Adrenal gland (tissue), 12 donors: ENCODE measurements around the gene BUD23. TPM values are rescaled to one million over a fixed set of nuclear protein-coding genes. Genes with fewer than 3 reads are reported as not detected.
"Not testable (repeated sequence)": the region's sequence is repeated elsewhere in the genome, so short reads cannot be mapped to it uniquely, and the experiment has no call there.

Experiments used
- DNase-seq, 7 donors: peaks; one replicate each; pipeline ENCODE4 v3.0.0-alpha.2; 2019 to 2020
- H3K27ac ChIP-seq, 5 donors: fragments of 200-600 bp; sonication (generic) in 4 of 5; 1 replicate in 3 of 5; 2 replicates in 2 of 5; pipeline versions ENCODE4 v1.5.1 to v1.8.0; 2016 to 2020; ENCODE audit warnings: mild to moderate bottlenecking in 1 of 5
- H3K27me3 ChIP-seq: fragments of 200-600 bp; 2 replicates; pipeline ENCODE4 v1.8.0; 2021
- H3K36me3 ChIP-seq, 2 donors: fragments of 200-600 bp; replicated peaks in 1 of 2; 1 replicate in 1 of 2; 2 replicates in 1 of 2; pipeline versions ENCODE4 v1.5.1 to v1.8.0; 2018 to 2022
- H3K4me1 ChIP-seq, 2 donors: fragments of 200-600 bp; replicated peaks in 1 of 2; 1 replicate in 1 of 2; 2 replicates in 1 of 2; pipeline versions ENCODE4 v1.5.1 to v1.8.0; 2018 to 2021
- H3K4me3 ChIP-seq, 4 donors: fragments of 200-600 bp; sonication (generic) in 3 of 4; one replicate each; pipeline ENCODE4 v1.5.1; 2016 to 2018
- H3K9me3 ChIP-seq, 3 donors: fragments of 200-600 bp; sonication (generic) in 1 of 3; replicated peaks in 1 of 3; 1 replicate in 2 of 3; 2 replicates in 1 of 3; pipeline versions ENCODE4 v1.5.1 to v1.8.0; 2016 to 2021
- CTCF ChIP-seq, 6 experiments: fragments of 450-650 bp in 4 of 6; fragments of 200-600 bp in 2 of 6; sonication (generic) in 1 of 6; IDR thresholded peaks; 1 replicate in 5 of 6; 2 replicates in 1 of 6; pipeline versions ENCODE4 v1.5.1 to v1.8.0; 2016 to 2021; ENCODE audit warnings: antibody characterized with exemption in 6 of 6, mild to moderate bottlenecking in 2 of 6, moderate library complexity in 1 of 6
- POLR2A ChIP-seq, 2 donors: fragments of 450-650 bp; IDR thresholded peaks; one replicate each; pipeline ENCODE4 v1.6.1; 2017; ENCODE audit warnings: antibody characterized with exemption in 2 of 2, mild to moderate bottlenecking in 2 of 2, moderate library complexity in 1 of 2
- WGBS, 4 donors: extraction: QIAGEN DNeasy Blood & Tissue Kit in 2 of 4; methylation state at CpG; one replicate each; pipeline versions ENCODE4 v1.1.5 to v1.1.7; 2013 to 2017; 5-methylcytosine and 5-hydroxymethylcytosine counted together
- intact Hi-C, 2 donors: fragments of 100-400 bp; cut with DNase I; formaldehyde crosslinking; loops; one replicate each; pipeline versions ENCODE4 v1.14.1 to v1.15.0; 2022 to 2023
- polyA plus RNA-seq, 3 donors: library from polyadenylated mRNA; stranded (reverse); fragments of 200-250 nt in 2 of 3; fragments of 350-450 nt in 1 of 3; fragmentation: Illumina TruSeq in 1 of 3; extraction: RNeasy Lipid Tissue Mini Kit (QIAGEN cat#74804) in 1 of 3; gene quantifications; one replicate each; pipeline ENCODE4 v1.2.3, GENCODE V29; 2013 to 2014
- total RNA-seq, 9 donors: library from RNA; depleted of rRNA in 4 of 9; stranded (reverse); fragments of >200 nt in 4 of 9; fragments of 120-200 nt in 1 of 9; fragmentation: NEBNext Ultra II Directional in 1 of 9; extraction: Animal tissue kit (Norgen Biotek cat#: 25700) in 1 of 9; gene quantifications; one replicate each; pipeline versions ENCODE4 v1.1.0 to v1.2.4, GENCODE V29; 2013 to 2023
- donor health status: healthy with polysubstance abuse.
- donor health status: Bipolar disorder and iron deficiency.
- donor health status: DM: yes; HTN: yes; CAD: no.
- donor health status: DM: no; HTN: no; CAD: no.
- donor health status: DM: no; HTN: no; CAD: no.
- donor health status: DM: yes; HTN: yes; CAD: no.

Gene BUD23
- total and polyA plus RNA-seq, 12 donors, result 34.7 to 123 (median 64.5) TPM

GRCh38 chr7:73721377-73721817, 38.0 kb downstream of the BUD23 start:
- intact Hi-C loops, result no loop called here
- no peaks in the 10 kb centered on the region for H3K27me3 ChIP-seq
- H3K4me3 ChIP-seq, result no peak overlapping the region
- no peak for TF ChIP-seq CTCF (IDR thresholded peaks at IDR 0.05)
- no peak for TF ChIP-seq POLR2A (IDR thresholded peaks at IDR 0.05)
- H3K9me3 ChIP-seq, result no peaks in the 10 kb centered on the region
- DNase-seq, result peak; percentile 66 to 83 (median 78)
- no peaks in the 10 kb centered on the region for H3K36me3 ChIP-seq
- H3K4me1 ChIP-seq, result peaks cover 8 to 12% of the 10 kb centered on the region in 2 donors
- 53 to 83% (median 64%) methylated on average over 1 to 3 of the region's 3 CpGs for WGBS, 4 donors
- no peak overlapping the region for H3K27ac ChIP-seq

- intact Hi-C loops, H3K27ac ChIP-seq: not testable (repeated sequence)
- WGBS, 4 donors, result 73 to 91% (median 79%) methylated on average over 4 of the region's 4 CpGs
These were observed 38.8 kb downstream of the BUD23 start for GRCh38 chr7:73722182-73722581.

GRCh38 chr7:73722785-73723184, 39.4 kb downstream of the BUD23 start:
- peaks cover 8 to 12% of the 10 kb centered on the region in 2 donors for H3K4me1 ChIP-seq
- no peak for TF ChIP-seq CTCF (IDR thresholded peaks at IDR 0.05)
- TF ChIP-seq POLR2A (IDR thresholded peaks at IDR 0.05), result no peak
- H3K27me3 ChIP-seq, result peaks cover 4% of the 10 kb centered on the region
- WGBS, 4 donors, result 56 to 73% (median 69%) methylated on average over 6 of the region's 6 CpGs
- no peaks in the 10 kb centered on the region for H3K9me3 ChIP-seq
- DNase-seq, result no peak
- intact Hi-C loops, result no loop called here
- no peak overlapping the region for H3K27ac ChIP-seq
- H3K4me3 ChIP-seq, result no peak overlapping the region
- H3K36me3 ChIP-seq, result no peaks in the 10 kb centered on the region

More at GRCh38 chr7:73722182-73722581, 38.8 kb downstream of the BUD23 start:
- H3K36me3 ChIP-seq, H3K4me3 ChIP-seq, H3K9me3 ChIP-seq, DNase-seq, H3K27me3 ChIP-seq: not testable (repeated sequence)
- H3K4me1 ChIP-seq, result peaks cover 8 to 12% of the 10 kb centered on the region in 2 donors

- Histone ChIP-seq H3K27me3 (peaks cover 4% of the 10 kb centered on the region), H3K9me3 (no peaks in the 10 kb centered on the region), H3K4me1 (peaks cover 4 to 5% of the 10 kb centered on the region in 2 donors), H3K27ac (no peak overlapping the region), H3K36me3 (no peaks in the 10 kb centered on the region), H3K4me3 (no peak overlapping the region)
- TF ChIP-seq CTCF (IDR thresholded peaks at IDR 0.05), result no peak
- TF ChIP-seq POLR2A (IDR thresholded peaks at IDR 0.05), result no peak
- DNase-seq, result no peak
- intact Hi-C loops, result loop anchor here in 1 of 2 donors (2.0 kb wide), 1 partner anchor 117 kb away; no protein-coding TSS in a partner anchor
- WGBS, 4 donors, result 84 to 93% (median 89%) methylated on average over 3 of the region's 3 CpGs
These were observed 40.4 kb downstream of the BUD23 start for GRCh38 chr7:73723813-73724212.

GRCh38 chr7:73726083-73726466, 42.7 kb downstream of the BUD23 start:
- WGBS, 4 donors, result 20 to 52% (median 43%) methylated on average over 1 of the region's 1 CpG
- no peak for DNase-seq
- H3K36me3 ChIP-seq, result no peaks in the 10 kb centered on the region
- intact Hi-C loops, result loop anchor here in 1 of 2 donors (5.0 kb wide), 1 partner anchor 119 kb away; no protein-coding TSS in a partner anchor
- H3K4me3 ChIP-seq, result no peak overlapping the region
- H3K9me3 ChIP-seq, result no peaks in the 10 kb centered on the region
- no peaks in the 10 kb centered on the region for H3K4me1 ChIP-seq
- peaks cover 4% of the 10 kb centered on the region for H3K27me3 ChIP-seq
- no peak overlapping the region for H3K27ac ChIP-seq
- TF ChIP-seq CTCF (IDR thresholded peaks at IDR 0.05) (no peak), POLR2A (IDR thresholded peaks at IDR 0.05) (no peak)
